GM12892 (cell line): Measurements from ENCODE around the gene ACOT2.
"Not testable (repeated sequence)": the region's sequence is repeated elsewhere in the genome, so short reads cannot be mapped to it uniquely, and the experiment has no call there.

Experiments used
- DNase-seq: peaks from one replicate; pipeline ENCODE4 v3.0.0; 2011; ENCODE audit not compliant: insufficient read length
- FAIRE-seq: peaks from 2 replicates; lab custom pipeline; 2011; peaks lifted over from hg19 to GRCh38; lab: Jason Lieb, UNC
- POLR2A ChIP-seq: IDR thresholded peaks from 2 replicates; pipeline ENCODE4 v1.6.1; 2011; ENCODE audit warnings: low read depth, low read length, control low read depth
- POLR2AphosphoS5 ChIP-seq: IDR thresholded peaks from 2 replicates; pipeline ENCODE4 v1.6.1; 2011; ENCODE audit warnings: low read depth, low read length, control low read depth
- TAF1 ChIP-seq: IDR thresholded peaks from 2 replicates; pipeline ENCODE4 v1.6.1; 2011; ENCODE audit warnings: low read depth, mild to moderate bottlenecking, control low read depth, low read length, borderline replicate concordance

Gene ACOT2

GRCh38 chr14:73553845-73554244, 15.2 kb upstream of the ACOT2 start:
- FAIRE-seq, result no peak

GRCh38 chr14:73557201-73557600, 11.8 kb upstream of the ACOT2 start:
- FAIRE-seq, DNase-seq: not testable (repeated sequence)

More at GRCh38 chr14:73553845-73554244, 15.2 kb upstream of the ACOT2 start:
- no peak for TF ChIP-seq TAF1
- TF ChIP-seq POLR2AphosphoS5, result no peak
- no peak for DNase-seq

- not testable (repeated sequence) for DNase-seq, FAIRE-seq
Observed at GRCh38 chr14:73558238-73558637, 10.8 kb upstream of the ACOT2 start.

GRCh38 chr14:73562256-73562655, 6.8 kb upstream of the ACOT2 start:
- not testable (repeated sequence) for FAIRE-seq, DNase-seq

- not testable (repeated sequence) for DNase-seq, FAIRE-seq
Observed at GRCh38 chr14:73562696-73563095, 6.3 kb upstream of the ACOT2 start.

GRCh38 chr14:73566431-73566830, 2.6 kb upstream of the ACOT2 start:
- FAIRE-seq, result not testable (repeated sequence)

GRCh38 chr14:73566935-73567334, 2.1 kb upstream of the ACOT2 start:
- DNase-seq, FAIRE-seq: not testable (repeated sequence)

More at GRCh38 chr14:73566431-73566830, 2.6 kb upstream of the ACOT2 start:
- not testable (repeated sequence) for DNase-seq

- FAIRE-seq (no peak), DNase-seq (no peak)
- TF ChIP-seq POLR2A (no peak), POLR2AphosphoS5 (no peak), TAF1 (no peak)
Observed at GRCh38 chr14:73567358-73567757, 1.7 kb upstream of the ACOT2 start.

GRCh38 chr14:73567951-73568885, 795 bp upstream of the ACOT2 start:
- FAIRE-seq (no peak), DNase-seq (no peak)
- TF ChIP-seq POLR2AphosphoS5 (no peak), POLR2A (no peak), TAF1 (no peak)

GRCh38 chr14:73568886-73569184, 178 bp upstream of the ACOT2 start:
- DNase-seq, FAIRE-seq: not testable (repeated sequence)

GRCh38 chr14:73570913-73571312, 1.9 kb downstream of the ACOT2 start:
- not testable (repeated sequence) for DNase-seq
- FAIRE-seq, result peak; percentile 56

- not testable (repeated sequence) for DNase-seq, FAIRE-seq
Observed at GRCh38 chr14:73573034-73573433, 4.0 kb downstream of the ACOT2 start.

- not testable (repeated sequence) for DNase-seq, FAIRE-seq
Observed at GRCh38 chr14:73573740-73574139, 4.7 kb downstream of the ACOT2 start.

GRCh38 chr14:73574251-73574650, 5.2 kb downstream of the ACOT2 start:
- FAIRE-seq, DNase-seq: not testable (repeated sequence)

- TF ChIP-seq TAF1 (no peak), POLR2A (no peak), POLR2AphosphoS5 (no peak)
- DNase-seq (no peak), FAIRE-seq (no peak)
Observed at GRCh38 chr14:73576391-73576790, 7.4 kb downstream of the ACOT2 start.

GRCh38 chr14:73577214-73577613, 8.2 kb downstream of the ACOT2 start:
- not testable (repeated sequence) for FAIRE-seq, DNase-seq

GRCh38 chr14:73582102-73582979, 13.3 kb downstream of the ACOT2 start:
- FAIRE-seq, result peak; percentile 98
- DNase-seq, result not testable (repeated sequence)
